ENCODE results near the gene LRIT3.
"Not testable (repeated sequence)": the region's sequence is repeated elsewhere in the genome, so short reads cannot be mapped to it uniquely, and the experiment has no call there.

Gene LRIT3

DNA sequence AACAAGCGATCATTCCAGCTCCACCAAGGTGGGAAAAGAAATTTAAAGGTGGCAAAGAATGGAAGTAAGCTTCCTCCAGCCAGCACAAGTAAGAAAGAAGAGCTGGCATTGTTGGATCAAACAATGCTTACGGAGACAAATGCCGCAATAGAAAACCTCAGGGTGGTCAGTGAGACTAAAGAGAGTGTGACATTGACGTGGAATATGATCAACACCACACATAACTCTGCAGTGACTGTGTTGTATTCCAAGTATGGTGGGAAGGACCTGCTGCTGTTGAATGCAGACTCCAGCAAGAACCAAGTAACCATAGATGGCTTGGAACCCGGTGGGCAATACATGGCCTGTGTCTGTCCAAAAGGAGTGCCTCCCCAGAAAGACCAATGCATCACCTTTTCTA, 22.2 kb downstream of the LRIT3 start:
- no peak for DNase-seq (ENCODE audit: low read depth in 2 of 2)
- TF ChIP-seq, protein P1, sequence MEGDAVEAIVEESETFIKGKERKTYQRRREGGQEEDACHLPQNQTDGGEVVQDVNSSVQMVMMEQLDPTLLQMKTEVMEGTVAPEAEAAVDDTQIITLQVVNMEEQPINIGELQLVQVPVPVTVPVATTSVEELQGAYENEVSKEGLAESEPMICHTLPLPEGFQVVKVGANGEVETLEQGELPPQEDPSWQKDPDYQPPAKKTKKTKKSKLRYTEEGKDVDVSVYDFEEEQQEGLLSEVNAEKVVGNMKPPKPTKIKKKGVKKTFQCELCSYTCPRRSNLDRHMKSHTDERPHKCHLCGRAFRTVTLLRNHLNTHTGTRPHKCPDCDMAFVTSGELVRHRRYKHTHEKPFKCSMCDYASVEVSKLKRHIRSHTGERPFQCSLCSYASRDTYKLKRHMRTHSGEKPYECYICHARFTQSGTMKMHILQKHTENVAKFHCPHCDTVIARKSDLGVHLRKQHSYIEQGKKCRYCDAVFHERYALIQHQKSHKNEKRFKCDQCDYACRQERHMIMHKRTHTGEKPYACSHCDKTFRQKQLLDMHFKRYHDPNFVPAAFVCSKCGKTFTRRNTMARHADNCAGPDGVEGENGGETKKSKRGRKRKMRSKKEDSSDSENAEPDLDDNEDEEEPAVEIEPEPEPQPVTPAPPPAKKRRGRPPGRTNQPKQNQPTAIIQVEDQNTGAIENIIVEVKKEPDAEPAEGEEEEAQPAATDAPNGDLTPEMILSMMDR (IDR thresholded peaks at IDR 0.05; ENCODE audit: low read depth, low read length) = no peak
- H3K4me3 ChIP-seq (replicated peaks in 1 of 2; ENCODE audit: low read depth in 2 of 2, low read length in 2 of 2) = no peak overlapping the region

DNA sequence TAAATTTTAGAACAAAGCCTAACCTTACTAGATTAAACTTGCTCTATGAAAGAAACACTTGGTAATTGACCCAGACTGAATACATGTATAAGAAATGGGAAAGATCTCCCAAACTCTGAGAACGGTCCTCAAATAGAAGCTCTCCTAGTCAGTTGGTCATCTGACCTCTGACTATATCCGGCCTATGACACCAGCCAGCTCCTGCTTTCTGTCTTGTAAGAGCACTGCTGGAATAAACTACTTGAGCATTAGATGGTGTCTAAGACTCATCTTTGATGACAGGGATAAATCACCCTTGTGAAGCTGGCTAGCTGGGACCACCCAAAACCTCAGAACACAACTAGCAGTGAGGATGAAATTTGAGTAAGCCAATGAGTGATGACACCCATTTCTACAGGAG, 24.2 kb downstream of the LRIT3 start:
- TF ChIP-seq, protein P1 (IDR thresholded peaks at IDR 0.05; ENCODE audit: low read depth, low read length) = no peak
- no peak for DNase-seq (ENCODE audit: low read depth in 2 of 2)
- no peak overlapping the region for H3K4me3 ChIP-seq (replicated peaks in 1 of 2; ENCODE audit: low read depth in 2 of 2, low read length in 2 of 2)

DNA sequence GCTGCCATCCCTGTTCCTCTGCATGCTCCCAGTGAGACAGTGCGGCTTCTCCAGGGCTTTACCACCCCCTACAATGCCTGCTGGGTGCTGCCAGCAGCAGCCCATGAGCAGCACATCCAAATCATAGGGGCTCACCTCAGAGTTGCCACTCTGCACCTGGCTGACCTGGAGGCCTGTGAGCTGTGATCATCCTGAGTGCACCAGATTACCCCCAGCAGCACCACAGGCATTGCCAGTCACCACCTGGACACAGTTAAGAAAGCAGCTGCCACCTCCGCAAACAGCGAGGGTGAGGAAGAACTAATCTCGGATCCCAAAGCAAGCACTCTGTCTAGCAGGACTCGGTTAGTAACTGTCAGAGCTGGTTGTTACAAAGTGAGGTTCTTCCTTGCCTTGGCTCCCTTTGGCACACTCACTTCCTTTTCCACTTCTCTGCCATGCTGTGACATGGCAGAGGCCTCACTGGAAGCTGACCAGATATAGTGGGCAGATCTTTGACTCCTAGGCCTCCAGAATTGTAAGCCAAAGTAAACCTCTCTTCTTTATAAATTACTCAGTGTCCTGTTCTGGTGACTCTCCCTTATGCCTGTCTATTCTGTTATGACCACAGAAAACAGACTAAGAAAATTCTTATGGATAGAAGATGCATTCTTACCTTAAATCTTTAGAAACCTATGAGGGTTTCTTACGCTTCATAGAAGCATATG, 25.2 kb downstream of the LRIT3 start:
- TF ChIP-seq, protein P1 (IDR thresholded peaks at IDR 0.05; ENCODE audit: low read depth, low read length) = no peak
- H3K4me3 ChIP-seq (replicated peaks in 1 of 2; ENCODE audit: low read depth in 2 of 2, low read length in 2 of 2) = no peak overlapping the region
- no peak for DNase-seq (ENCODE audit: low read depth in 2 of 2)

DNA sequence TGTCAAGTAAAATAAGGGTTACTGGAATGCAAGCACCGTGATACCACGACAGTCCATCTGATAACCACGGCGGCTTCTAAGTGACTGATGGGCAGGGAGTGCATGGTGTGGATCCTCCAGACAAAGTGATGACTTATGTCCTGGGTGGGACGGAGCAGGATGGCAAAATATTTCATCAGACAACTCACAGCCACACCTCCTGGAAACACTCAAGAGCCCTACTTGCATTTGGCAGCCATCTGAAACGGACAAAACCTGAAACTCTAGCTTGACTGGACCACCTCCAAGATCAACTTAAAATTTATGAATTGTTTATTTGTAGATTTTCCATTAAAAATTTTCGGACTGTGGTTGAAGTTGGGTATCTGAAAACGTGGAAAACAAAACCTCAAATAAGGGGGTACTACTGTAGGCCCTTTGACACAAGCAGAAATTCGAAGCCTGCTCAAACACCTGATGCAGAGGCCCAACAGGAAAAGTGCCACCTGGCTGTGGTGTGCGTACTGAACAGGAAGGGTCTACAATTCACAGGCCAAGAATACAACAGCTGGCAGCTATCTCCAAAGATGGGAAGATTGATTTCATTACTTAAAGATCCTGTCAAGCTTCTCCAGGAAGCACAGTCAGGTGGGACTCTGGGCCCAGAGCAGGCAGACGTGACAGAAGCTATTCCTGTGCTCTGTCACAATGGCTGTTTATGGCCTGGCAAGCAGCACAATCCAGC, 26.0 kb downstream of the LRIT3 start:
- DNase-seq (ENCODE audit: low read depth in 2 of 2) = peak in 1 of 2 donors; percentile 44
- H3K4me3 ChIP-seq (replicated peaks in 1 of 2; ENCODE audit: low read depth in 2 of 2, low read length in 2 of 2) = no peak overlapping the region
- TF ChIP-seq, protein P1 (IDR thresholded peaks at IDR 0.05; ENCODE audit: low read depth, low read length) = no peak

DNA sequence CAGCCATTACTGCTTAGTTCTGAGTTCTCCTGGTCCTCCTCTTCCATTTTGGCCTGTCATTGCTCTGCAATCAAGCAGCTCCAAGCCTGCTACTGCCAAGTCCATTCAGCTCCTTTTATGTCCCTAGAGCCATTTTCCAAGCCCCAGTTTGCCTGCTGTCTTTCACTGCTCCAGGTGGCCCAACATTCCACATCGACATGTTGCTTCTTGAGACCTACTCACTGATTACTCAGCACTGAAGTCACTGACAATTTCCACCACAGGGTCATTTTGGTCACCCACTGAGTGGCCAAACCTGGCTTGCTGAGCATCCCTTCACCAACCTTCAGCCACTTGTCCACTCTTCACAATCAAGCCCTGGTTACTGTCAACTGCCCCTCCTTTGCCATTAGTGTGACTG, 27.2 kb downstream of the LRIT3 start:
- TF ChIP-seq, protein P1 (IDR thresholded peaks at IDR 0.05; ENCODE audit: low read depth, low read length) = no peak
- no peak overlapping the region for H3K4me3 ChIP-seq (replicated peaks in 1 of 2; ENCODE audit: low read depth in 2 of 2, low read length in 2 of 2)
- DNase-seq (ENCODE audit: low read depth in 2 of 2) = no peak

DNA sequence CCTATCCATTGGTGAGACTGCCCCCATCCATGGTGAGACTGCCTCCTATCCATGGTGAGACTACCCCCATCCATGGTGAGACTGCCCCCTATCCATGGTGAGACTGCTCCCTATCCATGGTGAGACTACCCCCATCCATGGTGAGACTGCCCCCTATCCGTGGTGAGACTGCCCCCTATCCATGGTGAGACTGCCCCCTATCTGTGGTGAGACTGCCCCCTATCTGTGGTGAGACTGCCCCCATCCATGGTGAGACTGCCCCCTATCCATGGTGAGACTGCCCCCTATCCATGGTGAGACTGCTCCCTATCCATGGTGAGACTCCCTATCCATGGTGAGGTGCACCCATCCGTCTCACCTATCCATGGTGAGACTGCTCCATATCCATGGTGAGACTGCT, 27.6 kb downstream of the LRIT3 start:
- DNase-seq (ENCODE audit: low read depth in 2 of 2) = not testable (repeated sequence)

DNA sequence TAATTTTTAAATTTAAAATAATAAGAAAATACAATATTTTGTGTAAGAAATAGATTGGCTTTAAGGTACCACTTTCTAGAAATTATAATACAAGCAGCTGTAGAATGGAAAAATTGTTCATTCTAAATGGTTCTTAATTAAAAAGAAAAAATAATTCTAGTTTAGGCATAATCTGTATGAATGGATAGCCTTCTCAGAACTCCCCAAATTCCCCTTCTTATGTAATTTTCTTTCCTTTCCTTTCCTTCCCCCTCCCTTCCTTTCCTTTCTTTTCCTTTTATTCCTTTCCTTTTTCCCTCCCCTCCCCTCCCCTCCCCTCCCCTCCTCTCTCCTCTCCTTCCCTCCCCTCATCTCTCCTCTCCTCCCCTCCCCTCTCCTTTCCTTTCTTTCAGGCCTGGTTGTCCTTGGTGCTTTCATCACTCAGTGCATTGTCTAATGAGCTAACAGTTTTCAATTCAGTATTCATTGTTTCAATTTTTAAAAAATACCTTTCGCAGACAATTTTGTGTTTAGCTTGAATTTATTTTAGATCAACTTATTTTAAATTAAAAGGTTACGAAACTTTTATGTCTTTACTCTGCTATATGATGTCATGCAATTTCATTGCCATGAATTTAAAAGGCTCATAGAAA, 28.8 kb downstream of the LRIT3 start:
- no peak overlapping the region for H3K4me3 ChIP-seq (replicated peaks in 1 of 2; ENCODE audit: low read depth in 2 of 2, low read length in 2 of 2)
- no peak for DNase-seq (ENCODE audit: low read depth in 2 of 2)
- TF ChIP-seq, protein P1 (IDR thresholded peaks at IDR 0.05; ENCODE audit: low read depth, low read length) = no peak

More for the DNA sequence above, 27.6 kb downstream of the LRIT3 start:
- H3K4me3 ChIP-seq (replicated peaks in 1 of 2; ENCODE audit: low read depth in 2 of 2, low read length in 2 of 2) = not testable (repeated sequence)
